ENCODE measurements around the gene MGAM2. TPM values are rescaled to one million over a fixed set of nuclear protein-coding genes. Genes with fewer than 3 reads are reported as not detected.

MGAM2 gene
- total and polyA plus RNA-seq, 2 of the 4 experiments (the other 2 are of a cell fraction), result not detected

DNA sequence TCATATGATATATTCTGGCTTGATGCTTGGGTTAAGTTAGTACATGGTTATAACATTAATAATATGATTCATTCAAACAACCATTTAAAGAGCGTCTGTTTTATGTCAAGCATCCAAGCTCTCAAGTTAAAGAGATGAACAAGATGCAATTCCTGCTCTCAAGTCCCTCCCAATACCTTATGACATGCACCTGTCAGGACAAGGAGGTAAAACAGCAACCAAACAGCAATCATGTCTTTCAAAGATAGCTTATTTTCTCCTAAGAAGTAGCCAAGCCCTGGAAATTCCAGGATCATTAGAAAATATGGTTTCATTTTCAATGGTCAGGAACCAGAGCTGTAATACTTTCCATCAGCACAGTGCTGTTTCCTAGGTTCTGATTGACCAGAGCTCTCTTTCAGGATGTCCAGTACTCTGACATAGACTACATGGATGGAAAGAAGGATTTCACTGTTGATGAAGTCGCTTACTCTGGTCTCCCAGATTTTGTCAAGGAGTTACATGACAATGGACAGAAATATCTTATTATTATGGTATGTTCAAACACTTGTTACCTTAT, 29.0 kb downstream of the MGAM2 start:
- Histone ChIP-seq H4K5ac (ENCODE audit: low read depth, low read length) (no peak overlapping the region), H2BK20ac (ENCODE audit: low read depth, low read length) (no peak overlapping the region)

More for the DNA sequence above, 29.0 kb downstream of the MGAM2 start:
- ATAC-seq (ENCODE audit: low read depth) (no peak), DNase-seq (no peak)
- in situ Hi-C loops (cut with MboI; ENCODE audit: low sequenced_read_pairs), result no loop called here
- no peaks in the 10 kb centered on the region for H3K9me1 ChIP-seq (ENCODE audit: insufficient read depth, low read length)
- POLR2A ChIA-PET (ENCODE audit: unreplicated experiment), result no interaction called here
- H2AFZ ChIP-seq (replicated peaks; ENCODE audit: low read length, poor library complexity), result no peak overlapping the region
- TF ChIP-seq MAFK (IDR thresholded peaks at IDR 0.05; ENCODE audit: low read depth, low read length), result no peak
- TF ChIP-seq, protein P1, sequence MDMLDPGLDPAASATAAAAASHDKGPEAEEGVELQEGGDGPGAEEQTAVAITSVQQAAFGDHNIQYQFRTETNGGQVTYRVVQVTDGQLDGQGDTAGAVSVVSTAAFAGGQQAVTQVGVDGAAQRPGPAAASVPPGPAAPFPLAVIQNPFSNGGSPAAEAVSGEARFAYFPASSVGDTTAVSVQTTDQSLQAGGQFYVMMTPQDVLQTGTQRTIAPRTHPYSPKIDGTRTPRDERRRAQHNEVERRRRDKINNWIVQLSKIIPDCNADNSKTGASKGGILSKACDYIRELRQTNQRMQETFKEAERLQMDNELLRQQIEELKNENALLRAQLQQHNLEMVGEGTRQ (IDR thresholded peaks at IDR 0.05; ENCODE audit: low read depth, low read length), result no peak
- TF ChIP-seq RFX5 (IDR thresholded peaks at IDR 0.05; ENCODE audit: low read depth, low read length), result no peak
- no peak for TF ChIP-seq CHD1 (IDR thresholded peaks at IDR 0.05; ENCODE audit: low read depth, low read length)
- TF ChIP-seq RCOR1 (IDR thresholded peaks at IDR 0.05; ENCODE audit: insufficient replicate concordance, low read length), result no peak
- TF ChIP-seq BHLHE40 (IDR thresholded peaks at IDR 0.05; ENCODE audit: low read depth, low read length), result no peak
- no peak for TF ChIP-seq RAD21 (IDR thresholded peaks at IDR 0.05; ENCODE audit: low read length)
- TF ChIP-seq CEBPB (IDR thresholded peaks at IDR 0.05; ENCODE audit: low read depth, low read length), result no peak
- no peaks in the 10 kb centered on the region for H3K4me1 ChIP-seq (ENCODE audit: control insufficient read depth, insufficient read depth, low read length)
- no peak overlapping the region for H2BK120ac ChIP-seq (ENCODE audit: low read depth, low read length)
- H2BK5ac ChIP-seq (ENCODE audit: low read depth, low read length, poor library complexity, severe bottlenecking), result no peak overlapping the region
- no peak overlapping the region for H3K9ac ChIP-seq (ENCODE audit: low read depth, low read length)
- BruUV-seq (replicated peaks), result no TSS peak
- no peak overlapping the region for H3K23ac ChIP-seq (ENCODE audit: low read depth, low read length)
- H3K9me3 ChIP-seq (ENCODE audit: control insufficient read depth, insufficient read depth, low read length), result peaks cover 4% of the 10 kb centered on the region; the same call in 1 of the 2 replicates
- no peak overlapping the region for H2BK15ac ChIP-seq (ENCODE audit: low read depth, low read length)
- H3K18ac ChIP-seq (ENCODE audit: low read depth, low read length), result no peak overlapping the region
- dilution Hi-C loops (cut with HindIII; ENCODE audit: low sequenced_read_pairs, unreplicated experiment), result no loop called here
- H3K27me3 ChIP-seq (ENCODE audit: control insufficient read depth, insufficient read depth, low read length), result no peaks in the 10 kb centered on the region
- H3K36me3 ChIP-seq (ENCODE audit: control insufficient read depth, insufficient read depth, low read length), result no peaks in the 10 kb centered on the region
- no peaks in the 10 kb centered on the region for H3K79me1 ChIP-seq (ENCODE audit: low read depth in 1 of 2, low read length in 2 of 2)
- H3K56ac ChIP-seq (ENCODE audit: extremely low read depth, insufficient read depth, low read length), result no peak overlapping the region
- H3K4me3 ChIP-seq (ENCODE audit: insufficient read depth, low read depth, low read length), result no peak overlapping the region
- H3K4me2 ChIP-seq (ENCODE audit: low read depth, low read length), result no peak overlapping the region
- CTCF ChIA-PET, result no interaction called here
- H4K91ac ChIP-seq (ENCODE audit: insufficient read depth, low read depth, low read length), result no peak overlapping the region
- H3K4ac ChIP-seq (ENCODE audit: low read depth, low read length), result no peak overlapping the region
- no CpG with 5 or more reads among the region's 2 CpGs for WGBS, 2 experiments (ENCODE audit: extremely low coverage in 2 of 2, insufficient read length in 1 of 2)
- H4K20me1 ChIP-seq (ENCODE audit: insufficient read depth, low read length), result no peaks in the 10 kb centered on the region
- H3K14ac ChIP-seq (replicated peaks; ENCODE audit: low read depth, low read length), result no peak overlapping the region
- no peak overlapping the region for H3K27ac ChIP-seq (ENCODE audit: insufficient read depth, low read length)
- no peak overlapping the region for H2AK5ac ChIP-seq (ENCODE audit: low read depth, low read length)
- H4K8ac ChIP-seq (ENCODE audit: low read depth in 2 of 2, low read length in 2 of 2), result no peak overlapping the region
- H2AK9ac ChIP-seq (replicated peaks; ENCODE audit: low read depth, low read length, poor library complexity), result no peak overlapping the region
- intact Hi-C loops (cut with micrococcal nuclease), result no loop called here

Measured in IMR-90 (cell line).